Stomach (tissue), 9 donors: ENCODE data around the gene HLA-A. TPM values are rescaled to one million over a fixed set of nuclear protein-coding genes. Genes with fewer than 3 reads are reported as not detected.

Experiments used
- DNase-seq, 2 donors: peaks; one replicate each; pipeline versions ENCODE4 v3.0.0 to v3.0.0-alpha.2; 2013 to 2019
- H3K27ac ChIP-seq, 5 donors: fragments of 200-600 bp in 4 of 5; sonication (generic) in 4 of 5; one replicate each; pipeline ENCODE4 v1.5.1; 2013 to 2019; ENCODE audit warnings: mild to moderate bottlenecking in 1 of 5, moderate library complexity in 1 of 5
- H3K27me3 ChIP-seq, 3 donors: fragments of 200-600 bp; sonication (generic); one replicate each; pipeline ENCODE4 v1.5.1; 2017 to 2019; ENCODE audit warnings: mixed run types in 1 of 3
- H3K36me3 ChIP-seq, 4 donors: fragments of 200-600 bp; sonication (generic); 1 replicate in 3 of 4; 2 replicates in 1 of 4; pipeline ENCODE4 v1.5.1; 2016 to 2019
- H3K4me1 ChIP-seq, 4 donors: fragments of 200-600 bp; sonication (generic); one replicate each; pipeline ENCODE4 v1.5.1; 2016 to 2019
- H3K4me3 ChIP-seq, 4 donors: fragments of 200-600 bp; sonication (generic) in 3 of 4; one replicate each; pipeline ENCODE4 v1.5.1; 2016 to 2019; ENCODE audit warnings: mild to moderate bottlenecking in 1 of 4
- H3K9me3 ChIP-seq, 4 donors: fragments of 200-600 bp; sonication (generic); one replicate each; pipeline ENCODE4 v1.5.1; 2016 to 2019
- EP300 ChIP-seq: sonication (generic); formaldehyde crosslinking; IDR thresholded peaks from one replicate; pipeline ENCODE4 v1.6.1; 2017; ENCODE audit warnings: antibody characterized with exemption
- POLR2A ChIP-seq, 4 donors: fragments of 450-650 bp; IDR thresholded peaks; one replicate each; pipeline ENCODE4 v1.6.1; 2016; ENCODE audit warnings: antibody characterized with exemption in 4 of 4, control low read depth in 2 of 4, mild to moderate bottlenecking in 1 of 4, moderate library complexity in 1 of 4
- POLR2AphosphoS5 ChIP-seq, 3 donors: sonication (generic); formaldehyde crosslinking; IDR thresholded peaks; one replicate each; pipeline ENCODE4 v1.6.1; 2016; ENCODE audit warnings: antibody characterized with exemption in 3 of 3
- WGBS, 5 donors: extraction: QIAGEN DNeasy Blood & Tissue Kit in 3 of 5; methylation state at CpG; one replicate each; pipeline versions ENCODE4 v1.1.5 to v1.1.7; 2013 to 2018; 5-methylcytosine and 5-hydroxymethylcytosine counted together
- intact Hi-C: fragments of 100-400 bp; cut with DNase I; formaldehyde crosslinking; loops from one replicate; pipeline ENCODE4 v1.15.1; 2023; ENCODE audit warnings: low total_unique reads
- polyA plus RNA-seq, 3 donors: library from polyadenylated mRNA; stranded (reverse); fragments of 200-250 nt; gene quantifications; one replicate each; pipeline ENCODE4 v1.2.3, GENCODE V29; 2013
- total RNA-seq, 5 donors: library from RNA; depleted of rRNA; stranded (reverse); fragments of >200 nt; gene quantifications; one replicate each; pipeline versions ENCODE4 v1.1.0 to v1.2.3, GENCODE V29; 2014 to 2016
- TF ChIP-seq, protein P1 (sequence below), 7 experiments: fragments of 450-650 bp in 4 of 7; fragments of 200-600 bp in 3 of 7; sonication (generic) in 3 of 7; IDR thresholded peaks; one replicate each; pipeline ENCODE4 v1.5.1; 2016 to 2019; ENCODE audit warnings: antibody characterized with exemption in 7 of 7, control low read depth in 2 of 7, mild to moderate bottlenecking in 1 of 7
- donor health status: healthy with polysubstance abuse.
- donor health status: Bipolar disorder and iron deficiency.
- donor health status: healthy.

The HLA-A gene
- total and polyA plus RNA-seq, 8 donors = 142 to 910 (median 303) TPM

GRCh38 chr6:29909985-29910384 is 32.3 kb upstream of the HLA-A start:
- Histone ChIP-seq H3K9me3 (no peaks in the 10 kb centered on the region), H3K36me3 (no peaks in the 10 kb centered on the region), H3K4me1 (no peaks in the 10 kb centered on the region), H3K27ac (no peak overlapping the region), H3K4me3 (no peak overlapping the region), H3K27me3 (no peaks in the 10 kb centered on the region)
- no peak for DNase-seq
- intact Hi-C loops = no loop called here
- TF ChIP-seq POLR2AphosphoS5 (IDR thresholded peaks at IDR 0.05) (no peak), EP300 (no peak), POLR2A (IDR thresholded peaks at IDR 0.05) (no peak)
- TF ChIP-seq, protein P1, sequence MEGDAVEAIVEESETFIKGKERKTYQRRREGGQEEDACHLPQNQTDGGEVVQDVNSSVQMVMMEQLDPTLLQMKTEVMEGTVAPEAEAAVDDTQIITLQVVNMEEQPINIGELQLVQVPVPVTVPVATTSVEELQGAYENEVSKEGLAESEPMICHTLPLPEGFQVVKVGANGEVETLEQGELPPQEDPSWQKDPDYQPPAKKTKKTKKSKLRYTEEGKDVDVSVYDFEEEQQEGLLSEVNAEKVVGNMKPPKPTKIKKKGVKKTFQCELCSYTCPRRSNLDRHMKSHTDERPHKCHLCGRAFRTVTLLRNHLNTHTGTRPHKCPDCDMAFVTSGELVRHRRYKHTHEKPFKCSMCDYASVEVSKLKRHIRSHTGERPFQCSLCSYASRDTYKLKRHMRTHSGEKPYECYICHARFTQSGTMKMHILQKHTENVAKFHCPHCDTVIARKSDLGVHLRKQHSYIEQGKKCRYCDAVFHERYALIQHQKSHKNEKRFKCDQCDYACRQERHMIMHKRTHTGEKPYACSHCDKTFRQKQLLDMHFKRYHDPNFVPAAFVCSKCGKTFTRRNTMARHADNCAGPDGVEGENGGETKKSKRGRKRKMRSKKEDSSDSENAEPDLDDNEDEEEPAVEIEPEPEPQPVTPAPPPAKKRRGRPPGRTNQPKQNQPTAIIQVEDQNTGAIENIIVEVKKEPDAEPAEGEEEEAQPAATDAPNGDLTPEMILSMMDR (IDR thresholded peaks at IDR 0.05) = no peak
- 5 to 23% (median 15%) methylated on average over 1 of the region's 1 CpG; no CpG with 5 or more reads in 1 of the 5 donors for WGBS, 5 donors

DNA sequence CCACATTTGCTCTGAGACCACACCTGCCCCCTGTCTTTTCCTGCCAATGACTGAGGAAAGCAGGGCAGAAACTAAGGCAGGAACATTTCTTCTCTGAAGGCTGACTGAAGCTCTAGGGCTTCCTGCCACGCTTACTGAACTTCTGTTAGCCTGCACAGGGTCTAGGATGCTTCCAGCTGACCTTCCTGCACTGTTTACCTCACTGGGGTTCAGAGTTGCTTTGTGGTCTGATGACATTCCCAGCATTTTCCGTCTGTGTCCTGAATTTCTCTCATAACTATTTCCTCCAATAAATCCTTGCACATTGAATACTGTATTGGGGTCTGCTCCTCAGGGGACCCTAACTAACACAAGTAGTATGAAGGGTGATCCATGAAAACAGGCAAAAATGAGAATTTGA is 29.5 kb upstream of the HLA-A start:
- intact Hi-C loops = no loop called here
- Histone ChIP-seq H3K36me3 (no peaks in the 10 kb centered on the region), H3K4me3 (no peak overlapping the region), H3K4me1 (no peaks in the 10 kb centered on the region), H3K27me3 (no peaks in the 10 kb centered on the region), H3K9me3 (no peaks in the 10 kb centered on the region), H3K27ac (no peak overlapping the region)
- WGBS, 5 donors = 64 to 80% (median 73%) methylated on average over 2 of the region's 2 CpGs; no CpG with 5 or more reads in 1 of the 5 donors
- no peak for TF ChIP-seq POLR2A (IDR thresholded peaks at IDR 0.05)
- TF ChIP-seq EP300 = no peak
- no peak for TF ChIP-seq POLR2AphosphoS5 (IDR thresholded peaks at IDR 0.05)
- TF ChIP-seq, protein P1 (IDR thresholded peaks at IDR 0.05) = no peak
- no peak for DNase-seq

DNA sequence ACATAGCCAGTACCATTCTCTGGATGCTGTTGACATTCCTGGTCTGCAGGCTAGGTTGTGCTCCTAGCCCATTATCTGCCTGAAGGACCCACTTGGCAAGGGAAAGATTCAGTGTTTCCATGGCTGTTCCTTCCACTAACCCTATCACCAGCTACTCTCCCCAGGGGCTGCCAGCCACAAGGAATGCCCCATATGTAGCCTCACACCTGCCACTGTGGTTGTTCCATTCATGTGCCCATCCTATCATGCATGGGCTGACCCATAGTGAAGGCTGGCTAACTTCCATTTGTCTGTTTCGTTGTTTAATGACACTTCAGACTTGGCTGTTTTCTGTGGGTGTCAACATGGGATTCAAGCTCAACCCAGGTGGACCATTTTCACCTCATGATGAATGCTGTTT is 25.6 kb upstream of the HLA-A start:
- H3K27me3 ChIP-seq = no peaks in the 10 kb centered on the region
- H3K4me1 ChIP-seq = no peaks in the 10 kb centered on the region
- H3K27ac ChIP-seq = no peak overlapping the region
- no peak for DNase-seq
- H3K9me3 ChIP-seq = no peaks in the 10 kb centered on the region
- WGBS, 5 donors = 37 to 78% (median 66%) methylated on average over 1 of the region's 1 CpG; no CpG with 5 or more reads in 1 of the 5 donors
- TF ChIP-seq, protein P1 (IDR thresholded peaks at IDR 0.05) = no peak
- TF ChIP-seq POLR2AphosphoS5 (IDR thresholded peaks at IDR 0.05) = no peak
- TF ChIP-seq EP300 = no peak
- no peak for TF ChIP-seq POLR2A (IDR thresholded peaks at IDR 0.05)
- no peak overlapping the region for H3K4me3 ChIP-seq
- H3K36me3 ChIP-seq = no peaks in the 10 kb centered on the region
- intact Hi-C loops = no loop called here

- intact Hi-C loops = no loop called here
- Histone ChIP-seq H3K9me3 (no peaks in the 10 kb centered on the region), H3K36me3 (no peaks in the 10 kb centered on the region), H3K4me1 (no peaks in the 10 kb centered on the region), H3K4me3 (no peak overlapping the region), H3K27me3 (no peaks in the 10 kb centered on the region), H3K27ac (no peak overlapping the region)
- TF ChIP-seq EP300 = no peak
- TF ChIP-seq, protein P1 (IDR thresholded peaks at IDR 0.05) = no peak
- no peak for TF ChIP-seq POLR2AphosphoS5 (IDR thresholded peaks at IDR 0.05)
- no peak for TF ChIP-seq POLR2A (IDR thresholded peaks at IDR 0.05)
- no peak for DNase-seq
- 56 to 67% (median 65%) methylated on average over 2 of the region's 2 CpGs; no CpG with 5 or more reads in 1 of the 5 donors for WGBS, 5 donors
Measured at GRCh38 chr6:29917857-29918256, 24.5 kb upstream of the HLA-A start.
